ENCODE measurements around the gene NFATC3. TPM values are rescaled to one million over a fixed set of nuclear protein-coding genes. Genes with fewer than 3 reads are reported as not detected.
"Not testable (repeated sequence)": the region's sequence is repeated elsewhere in the genome, so short reads cannot be mapped to it uniquely, and the experiment has no call there.

NFATC3 gene
- polyA plus RNA-seq, 1 experiment, result 16.7 TPM

- no peak overlapping the region for H3K27ac ChIP-seq (ENCODE audit: low read depth, low read length)
- ChIA-PET CTCF (interaction anchor here (1.0 kb wide), 1 partner anchor 17 kb away, joined by 4 read pairs; no protein-coding TSS in a partner anchor), POLR2A (no interaction called here)
- H3K27me3 ChIP-seq (ENCODE audit: control insufficient read depth, insufficient read depth, low read length), result no peaks in the 10 kb centered on the region
- no peak for TF ChIP-seq CTCF (IDR thresholded peaks at IDR 0.05; ENCODE audit: low read depth, low read length)
- no peak overlapping the region for H3K4me3 ChIP-seq (ENCODE audit: low read depth, low read length)
- DNase-seq (ENCODE audit: low read depth, low spot score), result no peak
- peaks cover 7% of the 10 kb centered on the region; the same call in 1 of the 2 replicates for H3K9me3 ChIP-seq (ENCODE audit: control insufficient read depth, insufficient read depth, low read length)
Measured at GRCh38 chr16:68111379-68111778, 26.2 kb downstream of the NFATC3 start.

- DNase-seq (ENCODE audit: low read depth, low spot score), result no peak
- H3K9me3 ChIP-seq (ENCODE audit: control insufficient read depth, insufficient read depth, low read length), result peaks cover 7% of the 10 kb centered on the region; the same call in 1 of the 2 replicates
- ChIA-PET POLR2A (no interaction called here), CTCF (interaction anchor here (0.6 to 2.7 kb wide), 3 partner anchors 19 to 529 kb away, joined by 5 to 6 read pairs (median 5); no protein-coding TSS in a partner anchor)
- H3K27me3 ChIP-seq (ENCODE audit: control insufficient read depth, insufficient read depth, low read length), result no peaks in the 10 kb centered on the region
- TF ChIP-seq CTCF (IDR thresholded peaks at IDR 0.05; ENCODE audit: low read depth, low read length), result no peak
- no peak overlapping the region for H3K27ac ChIP-seq (ENCODE audit: low read depth, low read length)
- H3K4me3 ChIP-seq (ENCODE audit: low read depth, low read length), result no peak overlapping the region
Measured at GRCh38 chr16:68113059-68113761, 28.0 kb downstream of the NFATC3 start.

- Histone ChIP-seq H3K27me3 (ENCODE audit: control insufficient read depth, insufficient read depth, low read length) (no peaks in the 10 kb centered on the region), H3K4me3 (ENCODE audit: low read depth, low read length) (no peak overlapping the region), H3K9me3 (ENCODE audit: control insufficient read depth, insufficient read depth, low read length) (peaks cover 7% of the 10 kb centered on the region; the same call in 1 of the 2 replicates), H3K27ac (ENCODE audit: low read depth, low read length) (no peak overlapping the region)
- CTCF ChIA-PET, result interaction anchor here (2.7 kb wide), 1 partner anchor 20 kb away, joined by 5 read pairs; no protein-coding TSS in a partner anchor
- POLR2A ChIA-PET, result no interaction called here
- TF ChIP-seq CTCF (IDR thresholded peaks at IDR 0.05; ENCODE audit: low read depth, low read length), result no peak
- DNase-seq (ENCODE audit: low read depth, low spot score), result no peak
Measured at GRCh38 chr16:68113765-68114240, 28.6 kb downstream of the NFATC3 start.

GRCh38 chr16:68114939-68115338 is 29.8 kb downstream of the NFATC3 start:
- H3K9me3 ChIP-seq (ENCODE audit: control insufficient read depth, insufficient read depth, low read length); H3K27me3 ChIP-seq (ENCODE audit: control insufficient read depth, insufficient read depth, low read length); POLR2A ChIA-PET; DNase-seq (ENCODE audit: low read depth, low spot score); H3K4me3 ChIP-seq (ENCODE audit: low read depth, low read length); H3K27ac ChIP-seq (ENCODE audit: low read depth, low read length): not testable (repeated sequence)
- CTCF ChIA-PET, result interaction anchor here (0.7 to 2.7 kb wide), 2 partner anchors 18 to 21 kb away, joined by 3 to 5 read pairs; no protein-coding TSS in a partner anchor

- Histone ChIP-seq H3K4me3 (ENCODE audit: low read depth, low read length) (no peak overlapping the region), H3K27ac (ENCODE audit: low read depth, low read length) (no peak overlapping the region), H3K27me3 (ENCODE audit: control insufficient read depth, insufficient read depth, low read length) (no peaks in the 10 kb centered on the region), H3K9me3 (ENCODE audit: control insufficient read depth, insufficient read depth, low read length) (0 out of 2 replicates have a peak, but pooled peaks cover 3% of the 10 kb centered on the region)
- TF ChIP-seq CTCF (IDR thresholded peaks at IDR 0.05; ENCODE audit: low read depth, low read length), result no peak
- no peak for DNase-seq (ENCODE audit: low read depth, low spot score)
- ChIA-PET POLR2A (no interaction called here), CTCF (interaction anchor here (0.7 to 1.0 kb wide), 2 partner anchors 35 to 103 kb away, joined by 3 to 5 read pairs; no protein-coding TSS in a partner anchor)
Measured at GRCh38 chr16:68115851-68116250, 30.7 kb downstream of the NFATC3 start.
